ENCODE measurements around the gene PWWP2A.
A peak's percentile ranks its signal among the peaks of the same experiment; 100 is the strongest.
"Not testable (repeated sequence)": the region's sequence is repeated elsewhere in the genome, so short reads cannot be mapped to it uniquely, and the experiment has no call there.

The PWWP2A gene

DNA sequence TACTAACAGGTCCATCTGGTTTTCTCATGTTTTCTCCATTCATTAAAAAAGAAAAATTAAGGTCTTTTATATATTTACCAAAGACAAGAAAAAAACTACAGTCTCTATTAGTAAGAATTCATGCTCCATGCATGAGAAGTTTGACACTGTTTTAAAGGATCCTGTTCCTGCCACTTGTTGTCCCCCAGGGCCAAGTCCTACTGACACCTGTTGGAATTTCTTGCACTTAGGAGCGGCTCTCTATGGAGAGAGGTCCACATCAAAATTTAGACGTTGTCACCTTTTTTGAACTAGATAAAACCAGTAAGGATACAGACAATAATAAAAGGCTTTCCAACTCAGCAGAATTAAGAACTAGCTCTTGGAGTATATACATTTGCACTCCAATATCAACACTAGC lies 42.3 kb downstream of the PWWP2A start:
- DNase-seq (ENCODE audit: low spot score), result no peak

DNA sequence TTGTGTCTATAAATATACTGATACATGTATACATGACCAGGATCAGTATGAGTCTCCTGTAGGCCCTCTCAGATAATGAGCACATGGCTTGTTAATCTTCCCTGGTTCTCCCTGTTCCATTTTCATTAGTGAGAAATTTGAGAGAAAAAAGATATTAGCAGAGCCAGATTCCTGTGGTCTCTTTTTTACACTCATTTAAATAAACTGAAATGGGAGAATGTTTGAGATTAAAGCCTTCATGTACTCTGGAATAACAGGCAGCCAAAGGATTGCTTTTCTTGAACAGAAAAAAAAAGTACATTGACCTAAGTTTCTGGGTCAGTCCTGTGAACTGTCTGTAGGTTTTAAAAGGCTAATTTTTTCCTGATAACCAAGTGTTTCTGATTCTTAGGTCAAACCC lies 44.2 kb downstream of the PWWP2A start:
- no peak for DNase-seq (ENCODE audit: low spot score)

DNA sequence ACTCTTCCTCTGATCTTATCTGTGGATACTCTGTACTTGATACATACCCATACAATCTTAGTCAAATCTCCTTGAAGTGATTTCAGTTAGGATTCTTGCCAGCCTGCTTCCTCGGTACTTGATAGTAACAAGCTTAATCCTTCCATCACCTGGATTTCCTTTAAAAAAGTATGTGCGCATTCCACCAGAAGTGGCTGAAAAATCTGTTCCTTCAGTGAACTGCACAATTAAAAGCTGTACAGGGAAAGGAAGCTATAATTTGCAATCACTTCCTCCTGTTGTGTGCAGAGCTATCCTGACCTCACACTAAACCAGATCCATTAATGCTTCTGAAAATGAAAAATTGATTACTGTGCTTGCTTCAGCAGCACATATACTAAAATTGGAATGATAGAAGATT lies 47.3 kb downstream of the PWWP2A start:
- no peak for DNase-seq (ENCODE audit: low spot score)

DNA sequence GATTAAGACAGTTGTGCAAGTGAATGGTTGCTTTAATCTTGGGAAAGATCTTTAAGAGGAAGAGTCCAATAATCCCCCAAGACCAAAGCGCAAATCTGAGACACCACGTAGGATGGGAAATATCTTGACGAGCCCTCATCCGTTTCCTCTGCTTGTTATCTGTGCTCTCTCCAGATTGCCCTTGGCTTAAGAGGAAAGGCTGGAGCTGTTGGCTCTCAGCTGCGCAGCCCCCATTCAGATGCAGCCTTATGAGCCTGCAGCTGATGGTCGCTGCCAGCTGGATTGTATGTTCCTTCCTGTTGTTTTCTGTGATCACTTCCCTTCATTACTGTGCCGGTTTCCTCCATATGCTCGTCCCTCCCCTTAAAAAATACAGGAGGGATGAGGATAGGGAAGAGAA lies 47.7 kb downstream of the PWWP2A start:
- DNase-seq (ENCODE audit: low spot score), result no peak

DNA sequence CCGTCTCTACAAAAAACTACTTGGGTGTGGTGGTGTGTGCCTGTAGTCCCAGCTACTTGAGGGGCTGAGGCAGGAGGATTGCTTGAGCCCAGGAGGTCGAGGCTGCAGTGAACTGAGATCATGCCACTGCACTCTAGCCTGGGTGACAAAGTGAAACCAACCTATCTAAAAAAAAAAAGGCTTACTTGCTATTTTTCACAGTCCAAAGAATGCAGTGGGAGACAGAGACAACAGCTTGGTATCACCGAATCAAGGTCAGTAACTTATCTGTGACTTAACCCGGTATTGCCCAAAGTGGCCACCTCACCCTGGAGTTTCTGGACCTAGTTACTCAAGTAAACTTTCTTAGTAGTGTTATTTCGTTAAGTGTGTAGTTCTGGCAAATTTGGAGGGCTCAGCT lies 50.1 kb downstream of the PWWP2A start:
- not testable (repeated sequence) for DNase-seq (ENCODE audit: low spot score)

DNA sequence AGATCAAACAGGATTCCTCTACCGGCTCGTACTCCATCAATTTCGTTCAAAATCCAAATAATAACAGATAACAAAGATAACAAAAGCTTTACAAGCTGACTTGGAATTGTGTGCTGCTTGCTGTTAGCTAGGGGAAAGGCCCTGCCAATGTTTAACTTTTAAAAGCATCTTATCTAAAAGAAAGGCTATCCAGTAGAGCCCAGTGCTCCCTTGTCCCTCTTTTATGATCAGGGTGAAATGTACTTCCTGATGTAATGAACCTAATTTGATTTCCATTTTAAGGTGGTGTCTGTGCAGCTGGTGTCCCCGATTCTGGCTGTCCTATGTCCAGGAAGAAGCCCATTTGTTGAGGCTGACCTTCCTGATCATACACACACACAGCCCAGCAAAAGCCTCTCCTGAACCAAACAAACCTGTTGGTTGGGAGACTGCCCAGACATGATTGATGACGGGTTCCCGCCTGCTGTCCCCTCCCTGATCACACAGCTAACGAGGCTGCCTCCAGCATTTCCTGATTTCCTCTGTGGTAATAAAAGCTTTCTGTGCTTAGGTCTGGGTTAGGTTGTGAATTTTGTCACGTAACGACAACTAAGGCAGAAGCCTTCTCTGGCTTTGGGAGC lies 54.1 kb downstream of the PWWP2A start:
- DNase-seq (ENCODE audit: low spot score), result peak; percentile 26

DNA sequence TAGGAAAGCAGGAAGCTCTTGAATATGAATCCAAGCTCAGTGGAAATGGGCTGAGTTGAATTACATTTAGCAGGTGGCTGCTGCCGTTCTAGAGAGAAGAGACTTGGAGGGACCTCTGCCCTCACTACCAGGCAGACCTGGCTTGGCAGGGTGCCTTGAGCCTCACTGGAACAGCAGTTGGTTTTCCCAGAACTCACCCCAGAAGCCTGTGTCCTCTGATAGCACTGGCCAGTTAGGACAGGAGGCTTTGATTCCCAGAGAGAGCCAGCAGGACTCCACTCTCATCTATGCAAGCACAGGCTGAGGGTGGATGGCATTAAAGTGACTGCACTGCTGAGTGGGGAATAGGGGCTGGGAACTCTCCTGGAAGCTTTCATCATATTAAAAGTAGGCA lies 54.8 kb downstream of the PWWP2A start:
- no peak for DNase-seq (ENCODE audit: low spot score)

DNA sequence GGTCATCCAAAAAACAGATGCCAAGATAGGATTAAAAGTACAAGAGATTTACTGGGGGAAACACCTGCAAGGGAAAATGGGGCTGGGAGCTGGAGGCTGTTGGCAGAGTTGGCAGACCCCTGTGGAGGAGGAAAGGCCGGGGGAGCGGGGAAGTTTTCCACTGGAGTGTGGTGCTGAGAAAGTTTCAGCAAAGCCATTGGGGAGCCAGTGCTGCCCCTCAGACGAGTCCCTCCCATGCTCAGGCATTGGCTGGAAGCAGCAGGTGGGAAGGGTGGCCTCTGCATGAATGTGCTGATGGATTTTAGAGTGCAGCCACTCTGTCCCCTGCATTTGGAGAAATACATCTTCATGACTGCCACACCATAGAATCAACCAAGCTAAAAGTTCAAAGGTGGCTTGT lies 57.5 kb downstream of the PWWP2A start:
- DNase-seq (ENCODE audit: low spot score), result no peak

DNA sequence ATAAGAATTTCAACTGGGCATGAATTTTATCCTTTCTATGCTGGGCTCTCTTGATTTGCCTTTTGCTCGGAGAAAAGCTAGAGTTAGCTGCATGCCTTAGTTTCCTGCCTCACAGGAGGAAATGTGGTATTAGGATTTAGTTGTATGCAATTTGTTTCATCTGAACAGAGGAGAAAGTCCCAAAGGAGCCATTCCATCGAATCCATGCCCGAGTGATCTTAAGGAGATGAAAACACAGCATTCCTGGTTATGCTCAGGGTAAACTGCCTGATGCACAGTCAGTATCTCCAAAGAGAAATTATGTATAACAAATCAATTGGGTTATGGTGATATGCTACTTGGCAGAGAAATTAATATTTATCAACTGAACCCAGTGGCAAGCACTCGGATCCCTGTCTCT lies 59.2 kb downstream of the PWWP2A start:
- DNase-seq (ENCODE audit: low spot score), result no peak

DNA sequence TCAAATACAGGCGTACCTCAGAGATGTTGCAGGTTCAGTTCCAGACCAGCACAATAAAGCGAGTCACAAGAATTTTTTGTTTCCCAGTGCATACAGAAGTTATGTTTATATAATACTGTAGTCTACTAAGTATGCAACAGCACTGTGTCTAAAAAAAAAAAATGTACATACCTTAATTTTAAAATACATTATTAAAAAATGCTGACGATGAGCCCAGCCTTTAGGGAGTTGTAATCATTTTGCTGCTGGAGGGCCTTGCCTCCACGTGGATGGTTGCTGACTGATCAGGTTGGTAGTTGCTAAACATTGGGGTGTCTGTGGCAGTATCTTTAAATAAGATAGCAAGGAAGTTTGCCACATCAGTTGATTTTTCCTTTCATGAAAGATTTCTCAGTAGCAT lies 62.0 kb downstream of the PWWP2A start:
- no peak for DNase-seq (ENCODE audit: low spot score)

DNA sequence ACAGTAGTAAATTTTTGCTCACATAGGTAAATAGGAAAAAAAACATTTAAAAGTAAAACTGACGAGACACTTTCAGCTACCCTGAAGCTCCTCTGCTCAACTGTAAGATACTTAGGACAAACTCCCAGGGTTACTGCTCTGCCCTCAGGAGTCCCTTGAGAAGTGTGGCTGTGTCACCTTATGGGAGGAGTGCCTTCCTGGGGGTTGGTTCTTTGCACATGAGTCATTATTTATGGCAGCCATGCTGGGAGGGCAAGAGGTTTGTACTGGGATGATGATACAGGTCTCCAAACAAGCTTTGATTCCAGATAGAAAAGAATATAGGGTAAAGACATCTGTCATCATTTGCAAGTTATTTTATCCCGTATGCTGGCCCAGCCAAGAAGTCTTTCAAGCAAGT lies 64.4 kb downstream of the PWWP2A start:
- peak; percentile 76 for DNase-seq (ENCODE audit: low spot score)

DNA sequence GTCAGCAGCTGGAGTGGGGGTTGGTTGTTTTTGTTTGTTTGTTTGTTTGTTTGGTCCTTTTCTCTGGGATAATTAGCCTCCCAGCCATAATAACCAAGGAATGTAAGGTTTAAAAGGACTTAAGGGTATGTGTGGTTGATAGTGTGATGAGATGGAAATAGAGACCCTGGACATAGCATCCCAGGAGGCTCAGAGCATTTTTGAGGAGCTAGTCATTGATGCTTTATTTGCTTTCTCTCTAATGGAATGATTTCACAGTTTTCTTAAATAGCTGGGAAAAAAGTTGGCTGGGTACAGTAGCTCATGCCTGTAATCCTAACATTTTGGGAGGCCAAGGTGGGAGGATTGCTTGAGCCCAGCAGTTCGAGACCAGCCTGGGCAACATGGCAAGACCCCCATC lies 65.2 kb downstream of the PWWP2A start:
- peak; percentile 30 for DNase-seq (ENCODE audit: low spot score)

DNA sequence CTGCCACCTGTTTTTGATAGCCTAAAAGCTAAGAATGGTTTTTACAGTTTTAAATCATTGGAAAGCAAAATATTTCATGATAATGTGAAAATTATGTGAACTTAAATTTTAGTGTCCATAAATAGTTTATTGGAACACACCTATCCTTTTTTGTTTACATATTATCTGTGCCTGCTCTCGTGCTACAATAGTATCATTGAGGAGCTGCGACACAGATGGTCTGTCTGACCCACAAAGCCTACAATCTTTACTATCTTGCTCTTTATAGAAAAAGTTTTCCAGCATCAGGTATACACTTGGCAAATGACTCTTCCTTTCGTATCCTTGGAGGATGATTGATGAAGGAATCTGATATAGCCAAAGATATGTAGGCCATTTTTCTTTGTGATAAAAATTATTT lies 70.2 kb downstream of the PWWP2A start:
- DNase-seq (ENCODE audit: low spot score), result no peak

DNA sequence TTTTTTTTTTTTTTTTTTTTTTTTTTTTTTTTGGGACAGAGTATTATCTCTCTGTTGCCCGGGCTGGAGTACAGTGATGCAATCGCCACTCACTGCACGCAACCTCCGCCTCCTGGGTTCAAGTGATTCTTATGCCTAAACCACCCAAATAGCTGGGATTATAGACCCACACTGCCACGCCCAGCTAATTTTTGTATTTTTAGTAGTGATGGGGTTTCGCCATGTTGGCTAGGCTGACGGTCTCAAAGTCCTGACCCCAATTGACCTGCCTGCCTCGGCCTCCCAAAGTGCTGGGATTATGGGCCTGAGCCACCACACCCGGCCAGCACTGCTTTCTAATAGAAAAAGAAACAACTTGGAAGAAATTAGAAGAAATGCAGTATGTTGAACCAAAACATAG lies 71.1 kb downstream of the PWWP2A start:
- DNase-seq (ENCODE audit: low spot score), result no peak

DNA sequence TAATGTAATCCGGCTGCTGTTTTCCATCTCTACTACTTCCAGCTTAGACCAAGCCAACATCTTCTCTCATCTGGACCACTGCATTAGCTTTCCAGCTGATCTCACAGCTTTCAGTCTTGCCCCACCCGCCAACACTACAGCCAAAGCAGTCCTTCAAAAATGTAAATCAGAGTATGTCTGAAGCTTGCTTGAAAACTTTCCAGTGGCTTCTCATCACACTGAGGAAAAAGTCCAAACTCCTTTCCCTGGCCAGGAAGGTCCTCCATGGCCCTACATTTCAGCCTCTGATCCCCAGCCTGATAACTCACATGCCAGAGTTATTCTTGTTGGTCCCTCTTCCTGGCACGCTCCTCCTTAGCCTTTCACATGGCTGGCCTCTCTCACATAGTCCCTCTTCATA lies 71.8 kb downstream of the PWWP2A start:
- no peak for DNase-seq (ENCODE audit: low spot score)

DNA sequence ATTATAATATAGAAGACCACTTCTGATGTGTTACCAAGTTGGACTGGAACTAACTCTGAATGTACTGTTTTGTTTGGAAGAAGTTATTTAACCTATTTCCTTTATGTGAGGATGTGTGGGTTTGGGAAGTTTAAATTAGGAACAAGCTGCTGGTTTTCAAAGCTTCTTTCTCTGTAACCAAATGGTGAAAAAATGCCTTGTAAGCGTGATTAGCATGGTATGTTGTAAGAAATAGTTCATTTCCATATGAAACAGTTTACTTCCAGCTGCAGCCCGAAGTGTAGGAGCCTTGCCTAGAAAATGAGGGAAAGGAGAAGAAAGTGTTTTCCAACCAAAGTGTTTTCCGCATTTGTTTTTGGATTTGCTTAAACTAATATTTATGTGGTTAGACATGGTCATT lies 74.3 kb downstream of the PWWP2A start:
- DNase-seq (ENCODE audit: low spot score), result no peak

DNA sequence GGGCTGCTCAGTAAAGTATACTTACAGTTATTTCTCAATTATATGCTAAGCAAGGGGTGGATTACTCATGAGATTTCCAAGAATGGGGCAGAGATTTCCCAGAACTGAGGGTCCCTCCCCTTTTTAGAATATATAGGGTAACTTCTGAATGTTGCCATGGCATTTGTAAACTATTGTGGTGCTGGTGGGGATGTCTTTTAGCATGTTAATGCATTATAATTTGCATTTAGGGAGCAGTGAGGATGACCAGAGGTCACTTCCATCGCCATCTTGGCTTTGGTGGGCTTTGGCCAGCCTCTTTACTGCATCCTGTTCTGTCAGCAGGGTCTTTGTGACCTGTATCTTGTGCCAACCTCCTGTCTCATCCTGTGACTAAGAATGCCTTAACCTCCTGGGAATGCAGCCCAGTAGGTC lies 74.9 kb downstream of the PWWP2A start:
- no peak for DNase-seq (ENCODE audit: low spot score)

DNA sequence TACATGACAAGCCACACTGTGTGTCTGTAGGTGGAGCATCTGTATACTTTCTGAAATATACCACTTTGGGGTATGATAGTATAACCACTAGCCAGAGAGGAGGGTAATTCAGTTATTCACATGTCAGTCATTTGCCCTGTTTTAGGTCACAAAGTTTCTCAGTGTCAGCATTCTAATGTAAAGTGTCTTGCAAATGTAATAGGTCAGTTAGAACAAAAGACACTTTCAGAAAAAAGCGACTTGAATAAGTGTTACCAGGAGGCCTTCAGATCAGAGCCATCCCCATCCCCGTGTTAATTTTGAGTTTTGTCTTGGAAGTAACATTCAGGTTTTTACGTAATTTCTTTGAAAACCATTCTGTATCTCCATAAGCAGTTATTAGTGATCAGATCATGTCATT lies 76.6 kb downstream of the PWWP2A start:
- DNase-seq (ENCODE audit: low spot score), result no peak

Data from kidney tubule cell (primary cell).